ENCODE data around the gene ALDH5A1.

The ALDH5A1 gene

GRCh38 chr6:24576447-24576846 is 81.7 kb downstream of the ALDH5A1 start:
- no peak for DNase-seq

DNA sequence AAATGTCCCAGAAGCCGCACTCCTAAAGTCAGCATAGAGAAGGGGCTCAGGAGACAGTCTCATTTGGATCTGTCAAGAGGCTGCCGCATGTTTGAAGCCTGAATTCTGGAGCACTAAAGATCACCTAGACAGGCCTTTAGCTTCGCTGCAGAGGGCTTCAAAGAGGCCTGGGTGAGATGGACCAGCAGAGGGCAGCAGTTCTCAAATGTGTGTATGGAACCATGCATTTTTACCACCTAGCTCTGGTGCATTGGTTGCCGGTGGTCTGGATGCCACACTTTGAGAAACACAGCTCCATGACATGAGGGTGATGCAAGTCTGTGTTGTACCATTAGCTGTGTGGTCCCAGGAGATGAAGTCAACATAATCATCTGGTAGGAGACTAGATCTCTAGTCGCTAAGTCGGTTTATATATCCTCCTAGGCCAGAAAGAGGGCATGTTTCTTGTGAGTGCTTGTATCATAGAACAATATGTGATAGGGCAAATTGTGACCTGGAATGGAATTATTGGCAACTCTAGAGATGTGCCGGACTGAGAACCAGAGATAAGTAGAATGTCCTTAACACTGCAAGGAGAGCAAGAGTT is 86.4 kb downstream of the ALDH5A1 start:
- no peak for DNase-seq

GRCh38 chr6:24583463-24584381 is 89.0 kb downstream of the ALDH5A1 start:
- DNase-seq: no peak

- no peak for DNase-seq
Observed at GRCh38 chr6:24584382-24584720, 89.6 kb downstream of the ALDH5A1 start.
